CD4-positive, alpha-beta T cell (primary cell): ENCODE data around the gene PLTP. TPM values are rescaled to one million over a fixed set of nuclear protein-coding genes. Genes with fewer than 3 reads are reported as not detected.

Experiments
- ATAC-seq: fragments of 200-7000 bp; cut with Tn5 transposase; one replicate; pipeline ENCODE4 v1.10.0; 2022; ENCODE audit warnings: mild to moderate bottlenecking; ENCODE audit not compliant: poor library complexity
- CTCF ChIA-PET: fragments of 350-600 bp; sonication (Branson Sonifier 250); formaldehyde crosslinking; loops from one replicate; lab custom pipeline; 2021; ENCODE audit warnings: antibody characterized with exemption, inconsistent platforms; lab: Charles Lee
- POLR2A ChIA-PET: fragments of 350-600 bp; sonication (Branson Sonifier 250); formaldehyde crosslinking; loops from one replicate; lab custom pipeline; 2021; ENCODE audit warnings: antibody characterized with exemption, inconsistent platforms; lab: Charles Lee
- DNase-seq, 14 experiments: peaks; one replicate each; pipeline ENCODE4 v3.0.0-alpha.2; 2013 to 2020; ENCODE audit warnings: mixed read lengths in 2 of 14
- H3K27ac ChIP-seq, 2 donors: one replicate each; pipeline versions ENCODE4 v1.5.1 to v1.7.0; 2013; ENCODE audit warnings: low read length in 2 of 2, low read depth in 1 of 2, mild to moderate bottlenecking in 1 of 2
- H3K27me3 ChIP-seq, 2 experiments: 1 replicate in 1 of 2; 2 replicates in 1 of 2; pipeline versions ENCODE4 v1.6.1 to v1.7.0; 2013; ENCODE audit warnings: low read length in 2 of 2, control low read depth in 1 of 2, mild to moderate bottlenecking in 1 of 2, moderate library complexity in 1 of 2; ENCODE audit not compliant: insufficient read depth in 2 of 2, control insufficient read depth in 1 of 2
- H3K36me3 ChIP-seq: one replicate; pipeline ENCODE4 v1.6.1; 2013; ENCODE audit warnings: low read length, control low read depth; ENCODE audit not compliant: insufficient read depth
- H3K4me1 ChIP-seq: one replicate; pipeline ENCODE4 v1.6.1; 2013; ENCODE audit warnings: low read length, control low read depth; ENCODE audit not compliant: insufficient read depth
- H3K4me3 ChIP-seq: one replicate; pipeline ENCODE4 v1.5.1; 2013; ENCODE audit warnings: mild to moderate bottlenecking, low read length, moderate library complexity
- H3K9me3 ChIP-seq, 2 experiments: 1 replicate in 1 of 2; 2 replicates in 1 of 2; pipeline versions ENCODE4 v1.6.1 to v1.7.0; 2013; ENCODE audit warnings: low read length in 2 of 2, mild to moderate bottlenecking in 2 of 2, control low read depth in 1 of 2, moderate library complexity in 1 of 2; ENCODE audit not compliant: control insufficient read depth in 1 of 2, insufficient read depth in 1 of 2
- H3K27ac Mint-ChIP-seq: one replicate; pipeline ENCODE4 v1.8.0; 2020; ENCODE audit warnings: mixed read lengths
- H3K27me3 Mint-ChIP-seq: one replicate; pipeline ENCODE4 v1.8.0; 2021; ENCODE audit warnings: mixed read lengths
- H3K36me3 Mint-ChIP-seq: one replicate; pipeline ENCODE4 v1.8.0; 2021; ENCODE audit warnings: low read depth, mixed read lengths
- H3K4me1 Mint-ChIP-seq: one replicate; pipeline ENCODE4 v1.8.0; 2021; ENCODE audit warnings: low read depth, mixed read lengths
- H3K4me3 Mint-ChIP-seq: one replicate; pipeline ENCODE4 v1.8.0; 2020; ENCODE audit warnings: mild to moderate bottlenecking, mixed read lengths
- H3K9me3 Mint-ChIP-seq: one replicate; pipeline ENCODE4 v1.8.0; 2020; ENCODE audit warnings: mixed read lengths
- intact Hi-C, 2 experiments: fragments of 100-400 bp; cut with DNase I in 1 of 2; cut with micrococcal nuclease in 1 of 2; formaldehyde crosslinking; loops; one replicate each; pipeline versions ENCODE4 v1.15.1 to v1.9.0; 2023 to 2025; cut with DNase I, micrococcal nuclease
- total RNA-seq, 174 experiments: library from RNA in 2 of 174; stranded (reverse) in 2 of 174; gene quantifications; one replicate each; pipeline ENCODE4 v1.2.3 and lab custom pipeline; 2021 to 2026
- TF ChIP-seq, protein P1 (sequence below): fragments of 200-600 bp; IDR thresholded peaks from one replicate; pipeline ENCODE4 v1.8.0; 2022; ENCODE audit warnings: antibody characterized with exemption, mild to moderate bottlenecking

Gene PLTP
- total RNA-seq, 2 experiments from 2014 or later: not detected

DNA sequence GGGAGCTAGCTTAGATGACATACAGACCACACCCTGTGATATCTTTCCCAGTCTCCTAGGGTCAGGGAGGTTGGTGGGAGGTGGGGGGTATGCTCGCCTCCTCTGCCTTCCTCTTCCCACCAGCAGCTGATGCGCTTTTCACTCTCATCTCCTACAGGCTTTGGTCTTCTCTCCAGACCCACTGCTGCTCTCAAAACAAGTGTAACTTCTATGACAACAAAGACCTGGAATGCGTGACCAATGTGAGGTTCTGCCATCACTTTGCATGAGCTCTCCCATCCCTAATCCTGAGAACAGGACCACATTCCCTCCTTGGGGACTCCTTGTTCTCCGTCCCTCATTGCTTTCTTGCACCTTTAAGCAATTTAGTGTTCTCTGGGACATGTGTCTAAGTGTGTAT, 18.1 kb downstream of the PLTP start:
- H3K27ac Mint-ChIP-seq: no peak overlapping the region

DNA sequence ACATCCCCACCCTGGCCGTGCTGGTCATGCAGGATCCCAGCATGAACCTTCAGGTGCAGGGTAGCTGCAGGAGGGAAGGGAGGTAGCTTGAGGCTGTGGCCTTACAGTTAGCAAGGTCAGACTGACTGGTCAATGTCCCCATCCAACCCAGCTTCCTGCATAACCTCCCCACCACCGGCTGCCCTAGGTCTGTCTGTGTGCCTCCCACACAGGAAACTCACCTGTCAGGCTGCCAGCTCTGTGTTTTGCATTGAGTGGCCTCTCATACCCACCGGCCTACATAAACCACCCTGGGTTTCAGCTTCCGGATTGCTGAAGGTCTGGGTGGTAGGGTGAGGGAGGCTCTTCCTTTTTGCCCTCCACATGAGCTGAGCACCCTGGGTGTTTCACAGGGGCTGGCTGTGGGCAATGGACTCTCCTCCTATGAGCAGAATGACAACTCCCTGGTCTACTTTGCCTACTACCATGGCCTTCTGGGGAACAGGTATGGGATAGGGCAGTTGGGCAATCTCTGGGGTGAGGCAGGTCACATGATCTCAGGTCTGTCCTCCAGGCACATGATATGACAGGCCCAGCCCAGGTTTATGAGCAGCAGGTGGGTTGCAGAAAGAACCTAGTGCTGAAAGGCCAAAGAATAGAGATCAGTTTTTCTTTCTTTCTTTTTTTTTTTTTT, 19.0 kb downstream of the PLTP start:
- H3K4me3 Mint-ChIP-seq: peak overlapping the region; percentile 96
- H3K4me1 Mint-ChIP-seq: peaks cover 45% of the 10 kb centered on the region
- TF ChIP-seq, protein P1, sequence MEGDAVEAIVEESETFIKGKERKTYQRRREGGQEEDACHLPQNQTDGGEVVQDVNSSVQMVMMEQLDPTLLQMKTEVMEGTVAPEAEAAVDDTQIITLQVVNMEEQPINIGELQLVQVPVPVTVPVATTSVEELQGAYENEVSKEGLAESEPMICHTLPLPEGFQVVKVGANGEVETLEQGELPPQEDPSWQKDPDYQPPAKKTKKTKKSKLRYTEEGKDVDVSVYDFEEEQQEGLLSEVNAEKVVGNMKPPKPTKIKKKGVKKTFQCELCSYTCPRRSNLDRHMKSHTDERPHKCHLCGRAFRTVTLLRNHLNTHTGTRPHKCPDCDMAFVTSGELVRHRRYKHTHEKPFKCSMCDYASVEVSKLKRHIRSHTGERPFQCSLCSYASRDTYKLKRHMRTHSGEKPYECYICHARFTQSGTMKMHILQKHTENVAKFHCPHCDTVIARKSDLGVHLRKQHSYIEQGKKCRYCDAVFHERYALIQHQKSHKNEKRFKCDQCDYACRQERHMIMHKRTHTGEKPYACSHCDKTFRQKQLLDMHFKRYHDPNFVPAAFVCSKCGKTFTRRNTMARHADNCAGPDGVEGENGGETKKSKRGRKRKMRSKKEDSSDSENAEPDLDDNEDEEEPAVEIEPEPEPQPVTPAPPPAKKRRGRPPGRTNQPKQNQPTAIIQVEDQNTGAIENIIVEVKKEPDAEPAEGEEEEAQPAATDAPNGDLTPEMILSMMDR: no peak
- Histone ChIP-seq H3K36me3 (peaks cover 47% of the 10 kb centered on the region), H3K4me3 (peak overlapping the region; percentile 5), H3K27me3 (no peaks in the 10 kb centered on the region), H3K27ac (peak overlapping the region in 1 of 2 donors; percentile 40), H3K4me1 (peaks cover 51% of the 10 kb centered on the region), H3K9me3 (no peaks in the 10 kb centered on the region)
- intact Hi-C loops: loop anchor here (5.0 kb wide), 2 partner anchors 36 to 81 kb away; partner anchors contain the start of genes ACOT8 (in 1 of the 2), UBE2C (in 1 of the 2) and ZSWIM3 (in 1 of the 2)
- H3K9me3 Mint-ChIP-seq: no peaks in the 10 kb centered on the region
- H3K27ac Mint-ChIP-seq: peak overlapping the region; percentile 84
- no peaks in the 10 kb centered on the region for H3K27me3 Mint-ChIP-seq
- CTCF ChIA-PET: interaction anchor here (0.6 to 2.1 kb wide), 3 partner anchors 29 to 77 kb away, joined by 3 to 6 read pairs (median 3); partner anchors contain the start of gene PCIF1
- DNase-seq (peak in 7 of 14 experiments; percentile 17 to 47 (median 23)), ATAC-seq (no peak)
- POLR2A ChIA-PET: interaction anchor here (1.1 to 8.2 kb wide), 6 partner anchors 11 to 80 kb away, joined by 3 to 105 read pairs (median 12); partner anchors contain the start of genes ACOT8, PCIF1, SNX21 and UBE2C
- H3K36me3 Mint-ChIP-seq: peaks cover 39% of the 10 kb centered on the region

More for the DNA sequence above, 18.1 kb downstream of the PLTP start:
- peak overlapping the region; percentile 51 for H3K4me3 Mint-ChIP-seq
- Histone ChIP-seq H3K9me3 (no peaks in the 10 kb centered on the region), H3K36me3 (peaks cover 54% of the 10 kb centered on the region), H3K27ac (no peak overlapping the region), H3K27me3 (no peaks in the 10 kb centered on the region), H3K4me1 (peaks cover 51% of the 10 kb centered on the region), H3K4me3 (no peak overlapping the region)
- no peaks in the 10 kb centered on the region for H3K9me3 Mint-ChIP-seq
- H3K4me1 Mint-ChIP-seq: peaks cover 44% of the 10 kb centered on the region
- TF ChIP-seq, protein P1: no peak
- POLR2A ChIA-PET: interaction anchor here (5.5 to 8.2 kb wide), 2 partner anchors 13 to 41 kb away, joined by 78 to 105 read pairs; partner anchors contain the start of genes PCIF1 and ZSWIM1
- CTCF ChIA-PET: interaction anchor here (2.1 kb wide), 1 partner anchor 76 kb away, joined by 6 read pairs; no protein-coding TSS in a partner anchor
- intact Hi-C loops: loop anchor here (5.0 kb wide), 2 partner anchors 37 to 82 kb away; partner anchors contain the start of genes ACOT8 (in 1 of the 2), UBE2C (in 1 of the 2) and ZSWIM3 (in 1 of the 2)
- ATAC-seq: no peak
- DNase-seq: no peak
- H3K27me3 Mint-ChIP-seq: no peaks in the 10 kb centered on the region
- H3K36me3 Mint-ChIP-seq: peaks cover 46% of the 10 kb centered on the region

DNA sequence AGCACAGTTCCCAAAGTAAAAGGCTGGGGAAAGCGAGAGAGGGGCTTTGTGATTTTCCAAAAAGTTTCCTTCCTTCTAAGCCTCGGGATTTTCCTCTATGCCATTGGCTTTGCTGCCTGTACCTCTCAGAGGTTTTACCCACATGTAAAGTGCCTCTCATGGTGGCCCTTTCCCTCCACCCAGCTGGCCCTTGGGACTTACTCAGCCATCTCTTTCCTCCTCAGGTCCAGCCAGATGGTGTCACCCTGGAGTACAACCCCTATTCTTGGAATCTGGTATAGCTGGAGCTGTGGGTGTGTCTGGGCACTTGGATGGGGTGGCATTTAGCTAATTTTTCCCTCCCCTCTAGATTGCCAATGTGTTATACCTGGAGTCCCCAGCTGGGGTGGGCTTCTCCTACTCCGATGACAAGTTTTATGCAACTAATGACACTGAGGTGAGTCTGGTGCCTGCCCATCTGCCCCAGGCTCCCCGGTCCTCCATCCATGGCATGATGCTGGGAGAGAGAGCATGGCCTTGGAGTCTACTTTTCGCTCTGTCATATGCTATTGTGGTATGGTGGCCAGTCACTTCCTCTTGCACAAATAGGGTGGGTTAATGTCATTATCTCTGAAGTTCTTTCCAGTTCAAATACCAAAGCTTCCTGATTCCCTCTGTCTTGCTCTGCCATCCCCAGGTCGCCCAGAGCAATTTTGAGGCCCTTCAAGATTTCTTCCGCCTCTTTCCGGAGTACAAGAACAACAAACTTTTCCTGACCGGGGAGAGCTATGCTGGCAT, 19.7 kb downstream of the PLTP start:
- Histone ChIP-seq H3K4me3 (peak overlapping the region; percentile 93), H3K36me3 (peaks cover 43% of the 10 kb centered on the region), H3K27ac (peak overlapping the region in 1 of 2 donors; percentile 40), H3K9me3 (no peaks in the 10 kb centered on the region), H3K4me1 (peaks cover 51% of the 10 kb centered on the region), H3K27me3 (no peaks in the 10 kb centered on the region)
- TF ChIP-seq, protein P1: no peak
- peak overlapping the region; percentile 96 for H3K4me3 Mint-ChIP-seq
- H3K27ac Mint-ChIP-seq: peak overlapping the region; percentile 84
- peaks cover 36% of the 10 kb centered on the region for H3K36me3 Mint-ChIP-seq
- POLR2A ChIA-PET: interaction anchor here (1.1 to 8.2 kb wide), 8 partner anchors 11 to 93 kb away, joined by 3 to 105 read pairs (median 12); partner anchors contain the start of genes ACOT8, PCIF1, SNX21 and UBE2C
- no peak for DNase-seq
- CTCF ChIA-PET: interaction anchor here (2.1 kb wide), 1 partner anchor 78 kb away, joined by 6 read pairs; no protein-coding TSS in a partner anchor
- H3K9me3 Mint-ChIP-seq: no peaks in the 10 kb centered on the region
- ATAC-seq: no peak
- intact Hi-C loops: loop anchor here (5.0 kb wide), 2 partner anchors 35 to 80 kb away; partner anchors contain the start of genes ACOT8 (in 1 of the 2), UBE2C (in 1 of the 2) and ZSWIM3 (in 1 of the 2)
- H3K4me1 Mint-ChIP-seq: peaks cover 45% of the 10 kb centered on the region
- no peaks in the 10 kb centered on the region for H3K27me3 Mint-ChIP-seq
